Omental fat pad (tissue), 4 donors: ENCODE measurements around the gene PRR4. TPM values are rescaled to one million over a fixed set of nuclear protein-coding genes. Genes with fewer than 3 reads are reported as not detected.

Experiments used
- ATAC-seq: fragments of 150-250 bp; one replicate; pipeline ENCODE4 v1.9.1; 2016; ENCODE audit warnings: mild to moderate bottlenecking, moderate library complexity; ENCODE audit not compliant: low FRiP score
- DNase-seq: peaks from one replicate; pipeline ENCODE4 v3.0.0-alpha.2; 2019; ENCODE audit warnings: low spot score
- CTCF ChIP-seq, 3 donors: fragments of 450-650 bp; IDR thresholded peaks; one replicate each; pipeline ENCODE4 v1.5.1; 2016 to 2017; ENCODE audit warnings: antibody characterized with exemption in 3 of 3, mild to moderate bottlenecking in 3 of 3, moderate library complexity in 2 of 3
- total RNA-seq, 4 donors: library from RNA; depleted of rRNA; stranded (reverse); fragments of >200 nt; gene quantifications; one replicate each; pipeline ENCODE4 v1.1.0, GENCODE V29; 2016

The PRR4 gene
- total RNA-seq, 4 donors from 2014 or later = 1.5 to 2.5 (median 1.8) TPM

DNA sequence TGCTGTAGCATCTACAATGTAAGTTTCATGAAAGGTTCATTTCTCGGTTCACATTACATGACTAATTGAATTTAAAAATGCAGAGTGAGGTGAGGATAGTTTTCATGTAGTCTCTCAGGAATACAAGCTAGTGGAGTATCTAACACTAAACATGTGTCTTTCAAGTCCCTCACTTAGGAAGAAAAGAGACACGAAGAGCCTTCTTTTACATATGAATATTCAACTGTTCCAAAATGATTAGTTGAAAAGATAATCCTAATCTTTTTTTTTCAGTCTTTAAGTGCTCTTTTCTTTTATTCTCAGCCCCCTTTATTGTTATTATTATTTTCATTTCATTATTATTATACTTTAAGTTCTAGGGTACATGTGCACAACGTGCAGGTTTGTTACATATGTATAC, 10.8 kb downstream of the PRR4 start:
- no peak for DNase-seq
- ATAC-seq = no peak
- TF ChIP-seq CTCF (IDR thresholded peaks at IDR 0.05) = no peak

DNA sequence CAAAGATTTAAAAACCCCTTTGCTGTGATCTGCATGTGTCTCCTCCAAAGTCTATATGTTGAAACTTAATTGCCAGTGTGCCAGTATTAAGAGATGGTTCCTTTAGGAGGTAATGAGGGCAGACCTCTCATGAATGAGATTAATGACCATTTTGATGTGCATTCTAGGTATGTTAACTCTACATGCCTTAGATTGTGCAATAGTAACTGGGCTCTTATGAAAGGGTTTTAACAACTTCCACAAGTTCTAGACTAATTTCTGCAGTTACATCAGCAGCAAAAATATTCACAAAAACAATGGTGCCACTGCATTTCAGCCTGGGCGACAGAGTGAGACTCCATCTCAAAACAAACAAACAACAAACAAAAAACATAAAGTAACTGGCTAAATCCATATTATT, 19.3 kb downstream of the PRR4 start:
- no peak for DNase-seq
- no peak for TF ChIP-seq CTCF (IDR thresholded peaks at IDR 0.05)
- ATAC-seq = no peak

GRCh38 chr12:10826258-10826657, 23.0 kb downstream of the PRR4 start, which contains the start of gene TAS2R10:
TAS2R10 (minus strand) TSS chr12:10826358; CDS start chr12:10826269, 89 bp downstream.
- ATAC-seq (no peak), DNase-seq (no peak)
- no peak for TF ChIP-seq CTCF (IDR thresholded peaks at IDR 0.05)

GRCh38 chr12:10824957-10825356, 24.3 kb downstream of the PRR4 start:
- DNase-seq (no peak), ATAC-seq (no peak)
- TF ChIP-seq CTCF (IDR thresholded peaks at IDR 0.05) = no peak

GRCh38 chr12:10811883-10812536, 37.3 kb downstream of the PRR4 start:
- ATAC-seq (no peak), DNase-seq (no peak)
- no peak for TF ChIP-seq CTCF (IDR thresholded peaks at IDR 0.05)

DNA sequence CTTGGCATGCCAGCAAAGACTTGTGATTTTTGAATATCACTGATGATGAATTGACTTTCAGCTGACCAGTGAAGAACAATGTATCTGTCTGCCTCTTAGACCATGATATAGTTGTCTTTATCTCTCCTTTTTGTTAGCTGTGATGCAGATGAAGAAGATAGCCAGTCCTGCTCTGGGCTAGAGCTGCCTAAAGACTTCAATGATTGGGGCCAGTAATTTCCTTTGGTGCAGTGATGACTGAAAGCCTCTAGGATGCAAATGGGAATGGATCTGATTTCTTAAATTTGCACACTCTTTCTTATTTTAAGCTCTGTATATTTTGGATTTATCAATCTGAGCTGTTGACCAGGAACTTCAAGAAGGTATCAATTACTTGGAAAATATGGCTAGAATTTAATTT, 39.2 kb downstream of the PRR4 start, which contains the start of gene TAS2R9:
TAS2R9 (minus strand) TSS at position 101 of the 400 bp plus-strand sequence; CDS start at position 8, 93 bp downstream.
- no peak for TF ChIP-seq CTCF (IDR thresholded peaks at IDR 0.05)

GRCh38 chr12:10807186-10807585, 42.1 kb downstream of the PRR4 start, which contains the start of gene TAS2R8:
TAS2R8 (minus strand) TSS chr12:10807286; CDS start chr12:10806980, 306 bp downstream.
- no peak for DNase-seq
- TF ChIP-seq CTCF (IDR thresholded peaks at IDR 0.05) = no peak
- no peak for ATAC-seq

More for the DNA sequence above, 39.2 kb downstream of the PRR4 start, which contains the start of gene TAS2R9:
- DNase-seq = no peak
- ATAC-seq = no peak
